Neuron (in vitro differentiated cells): Measurements from ENCODE around the gene NAGPA.

ENCODE experiments used
- H2AFZ ChIP-seq: one replicate; pipeline ENCODE4 v1.6.1; 2013; ENCODE audit warnings: low read depth, mild to moderate bottlenecking, inconsistent platforms, low read length, moderate library complexity
- H3K27me3 ChIP-seq: one replicate; pipeline ENCODE4 v1.6.1; 2013; ENCODE audit warnings: low read length; ENCODE audit not compliant: insufficient read depth
- H3K36me3 ChIP-seq: one replicate; pipeline ENCODE4 v1.6.1; 2013; ENCODE audit warnings: low read length; ENCODE audit not compliant: insufficient read depth
- H3K4me1 ChIP-seq: one replicate; pipeline ENCODE4 v1.6.1; 2013; ENCODE audit warnings: low read length; ENCODE audit not compliant: insufficient read depth
- H3K4me3 ChIP-seq: 2 replicates; pipeline ENCODE4 v1.5.1; 2013; ENCODE audit warnings: mild to moderate bottlenecking, low read length, moderate library complexity
- H3K9me3 ChIP-seq: one replicate; pipeline ENCODE4 v1.6.1; 2013; ENCODE audit warnings: low read length

Gene NAGPA

DNA sequence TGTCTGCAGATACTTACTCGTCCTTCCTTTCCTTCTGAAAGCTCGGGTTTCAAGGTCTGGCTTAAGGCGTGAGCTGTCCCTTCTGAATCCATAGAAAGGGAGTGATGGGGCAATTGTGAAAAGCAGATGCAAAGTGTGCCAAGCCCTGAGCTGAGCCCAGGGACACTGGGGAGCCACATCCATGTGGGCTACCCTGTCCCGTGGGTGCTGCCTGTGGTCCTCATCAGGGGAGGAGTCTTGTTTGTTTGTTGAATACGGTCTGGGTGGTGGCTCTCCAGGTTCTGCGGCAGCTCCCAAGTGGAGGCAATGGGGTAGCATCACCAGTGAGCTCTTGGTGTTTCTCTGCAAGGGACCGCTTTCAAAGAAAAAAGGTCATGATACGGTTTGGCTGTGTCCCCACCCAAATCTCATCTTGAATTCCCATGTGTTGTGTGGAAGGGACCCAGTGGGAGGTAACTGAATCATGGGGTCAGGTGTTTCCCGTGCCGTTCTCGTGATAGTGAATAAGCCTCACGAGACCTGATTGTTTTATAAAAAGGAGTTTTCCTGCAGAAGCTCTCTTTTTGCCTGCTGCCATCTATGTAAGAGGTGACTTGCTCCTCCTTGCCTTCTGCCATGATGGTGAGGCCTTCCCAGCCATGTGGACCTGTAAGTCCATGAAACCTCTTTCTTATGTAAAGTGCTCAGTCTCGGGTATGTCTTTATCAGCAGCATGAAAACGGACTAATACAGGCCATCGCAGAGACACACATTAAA lies 36.9 kb upstream of the NAGPA start:
- peak overlapping the region; percentile 99 for H2AFZ ChIP-seq
- H3K4me3 ChIP-seq: no peak overlapping the region
- H3K9me3 ChIP-seq: no peaks in the 10 kb centered on the region
- H3K4me1 ChIP-seq: peaks cover 9% of the 10 kb centered on the region
- peaks cover 7% of the 10 kb centered on the region for H3K36me3 ChIP-seq
- H3K27me3 ChIP-seq: no peaks in the 10 kb centered on the region

DNA sequence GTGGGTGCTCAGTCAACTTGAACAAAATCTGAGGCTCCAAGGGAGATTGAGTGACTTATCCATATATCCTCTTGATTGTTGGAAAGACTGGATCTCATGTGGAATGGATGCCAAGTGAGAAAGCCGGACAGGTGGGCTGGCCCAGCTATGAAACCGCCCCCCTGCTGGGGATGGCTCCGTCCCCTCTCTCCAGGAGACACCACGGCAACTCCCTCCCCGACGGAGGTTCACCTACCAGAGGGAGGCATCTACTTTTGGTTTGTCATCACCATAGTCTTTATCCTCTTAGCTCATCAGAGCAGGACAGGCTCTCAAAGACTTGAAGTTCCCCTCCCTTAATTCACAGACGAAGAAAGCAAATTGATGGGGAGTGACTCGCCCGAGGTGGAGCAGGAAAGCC lies 36.1 kb upstream of the NAGPA start:
- Histone ChIP-seq H2AFZ (no peak overlapping the region), H3K9me3 (no peaks in the 10 kb centered on the region), H3K4me1 (peaks cover 9% of the 10 kb centered on the region), H3K27me3 (no peaks in the 10 kb centered on the region), H3K36me3 (no peaks in the 10 kb centered on the region), H3K4me3 (no peak overlapping the region)

DNA sequence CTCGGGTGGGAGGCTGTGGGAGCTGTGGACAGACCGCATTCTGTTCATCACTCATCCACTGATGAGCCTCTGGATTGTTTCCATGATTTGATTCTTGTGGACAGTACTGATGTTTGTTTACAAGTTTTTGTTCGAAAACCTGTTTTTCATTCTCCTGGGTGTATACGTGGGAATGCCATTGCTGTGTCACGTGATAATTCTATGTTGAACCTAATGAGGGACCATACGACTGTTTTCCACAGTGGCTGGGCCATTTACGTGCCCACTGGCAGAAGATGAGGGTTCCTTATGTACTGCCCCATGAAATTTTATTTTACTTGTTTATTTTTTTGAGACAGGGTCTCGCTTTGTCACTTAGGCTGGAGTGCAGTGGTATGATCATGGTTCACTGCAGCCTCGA lies 35.3 kb upstream of the NAGPA start:
- Histone ChIP-seq H3K27me3 (no peaks in the 10 kb centered on the region), H3K4me3 (no peak overlapping the region), H2AFZ (no peak overlapping the region), H3K36me3 (no peaks in the 10 kb centered on the region), H3K4me1 (peaks cover 9% of the 10 kb centered on the region), H3K9me3 (no peaks in the 10 kb centered on the region)

DNA sequence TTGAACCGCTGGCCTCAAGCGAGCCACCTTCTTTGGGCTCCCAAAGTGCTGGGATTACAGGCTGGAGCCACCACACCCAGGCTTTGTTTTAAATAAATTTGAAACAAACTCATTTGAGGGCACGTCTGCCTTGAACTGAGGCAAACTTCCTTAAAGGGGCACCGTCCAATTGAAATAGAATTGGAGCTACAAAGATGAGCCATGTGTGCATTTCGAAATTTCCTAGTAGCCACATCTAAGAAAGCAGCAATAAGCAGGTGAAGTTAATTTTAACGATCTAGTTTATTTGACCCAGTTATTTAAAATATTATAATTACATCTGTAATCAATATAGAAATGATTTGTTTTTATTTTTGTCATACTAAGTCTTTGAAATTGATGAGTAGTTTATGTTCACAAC lies 32.8 kb upstream of the NAGPA start:
- no peak overlapping the region for H3K4me3 ChIP-seq
- no peak overlapping the region for H2AFZ ChIP-seq
- peaks cover 2% of the 10 kb centered on the region for H3K4me1 ChIP-seq
- no peaks in the 10 kb centered on the region for H3K9me3 ChIP-seq
- H3K27me3 ChIP-seq: no peaks in the 10 kb centered on the region
- H3K36me3 ChIP-seq: no peaks in the 10 kb centered on the region

DNA sequence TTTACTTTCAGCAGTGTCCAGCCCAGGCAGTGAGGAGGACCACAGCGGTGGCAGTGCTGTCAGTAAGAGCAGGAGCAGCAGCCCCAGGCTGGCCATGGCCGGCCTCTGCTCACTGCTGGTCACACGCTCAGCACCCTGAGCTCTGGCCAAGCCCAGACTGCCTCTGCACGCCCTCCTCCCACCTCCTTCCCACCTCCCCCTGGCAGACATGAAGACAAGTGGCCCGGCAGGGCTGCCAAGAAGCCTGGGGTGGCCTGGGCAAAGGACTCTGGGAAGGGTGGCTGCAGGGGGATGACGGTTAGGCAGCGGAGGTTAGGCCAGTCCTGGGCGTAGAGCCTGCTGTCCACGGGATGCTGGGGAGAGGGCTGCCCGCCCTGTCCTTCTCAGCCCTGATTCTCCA lies 32.1 kb upstream of the NAGPA start, which contains the start of gene C16orf89:
Gene C16orf89, minus strand, starts transcription at position 144 of the 400 bp plus-strand sequence. Its CDS starts 48 bp downstream, at position 96.
- no peaks in the 10 kb centered on the region for H3K9me3 ChIP-seq
- H2AFZ ChIP-seq: peak within 1 kb of the TSS; percentile 44
- peaks cover 2% of the 10 kb centered on the region for H3K4me1 ChIP-seq
- H3K36me3 ChIP-seq: no peaks in the 10 kb centered on the region
- no peaks in the 10 kb centered on the region for H3K27me3 ChIP-seq
- H3K4me3 ChIP-seq: no peak within 1 kb of the TSS

- Histone ChIP-seq H3K36me3 (no peaks in the 10 kb centered on the region), H2AFZ (peak overlapping the region; percentile 44), H3K9me3 (no peaks in the 10 kb centered on the region), H3K27me3 (no peaks in the 10 kb centered on the region), H3K4me3 (no peak overlapping the region), H3K4me1 (peaks cover 2% of the 10 kb centered on the region)
Observed at GRCh38 chr16:5065326-5065725, 31.6 kb upstream of the NAGPA start.

- H3K4me1 ChIP-seq: peaks cover 2% of the 10 kb centered on the region
- H3K9me3 ChIP-seq: no peaks in the 10 kb centered on the region
- H3K27me3 ChIP-seq: no peaks in the 10 kb centered on the region
- H3K36me3 ChIP-seq: no peaks in the 10 kb centered on the region
- no peak overlapping the region for H3K4me3 ChIP-seq
- no peak overlapping the region for H2AFZ ChIP-seq
Observed at GRCh38 chr16:5064915-5065314, 31.2 kb upstream of the NAGPA start.

GRCh38 chr16:5062790-5063765 lies 29.3 kb upstream of the NAGPA start:
- Histone ChIP-seq H3K4me3 (no peak overlapping the region), H3K9me3 (no peaks in the 10 kb centered on the region), H2AFZ (no peak overlapping the region), H3K36me3 (no peaks in the 10 kb centered on the region), H3K27me3 (no peaks in the 10 kb centered on the region), H3K4me1 (peaks cover 5% of the 10 kb centered on the region)

- Histone ChIP-seq H2AFZ (no peak overlapping the region), H3K36me3 (no peaks in the 10 kb centered on the region), H3K4me1 (peaks cover 2% of the 10 kb centered on the region), H3K27me3 (no peaks in the 10 kb centered on the region), H3K4me3 (no peak overlapping the region), H3K9me3 (no peaks in the 10 kb centered on the region)
Observed at GRCh38 chr16:5062051-5062450, 28.3 kb upstream of the NAGPA start.

GRCh38 chr16:5060073-5060641 lies 26.4 kb upstream of the NAGPA start:
- Histone ChIP-seq H2AFZ (no peak overlapping the region), H3K9me3 (no peaks in the 10 kb centered on the region)

GRCh38 chr16:5059386-5060072 lies 25.8 kb upstream of the NAGPA start:
- H3K9me3 ChIP-seq: no peaks in the 10 kb centered on the region

More at GRCh38 chr16:5060073-5060641, 26.4 kb upstream of the NAGPA start:
- peaks cover 2% of the 10 kb centered on the region for H3K4me1 ChIP-seq
- H3K27me3 ChIP-seq: no peaks in the 10 kb centered on the region
- no peaks in the 10 kb centered on the region for H3K36me3 ChIP-seq
- H3K4me3 ChIP-seq: no peak overlapping the region

DNA sequence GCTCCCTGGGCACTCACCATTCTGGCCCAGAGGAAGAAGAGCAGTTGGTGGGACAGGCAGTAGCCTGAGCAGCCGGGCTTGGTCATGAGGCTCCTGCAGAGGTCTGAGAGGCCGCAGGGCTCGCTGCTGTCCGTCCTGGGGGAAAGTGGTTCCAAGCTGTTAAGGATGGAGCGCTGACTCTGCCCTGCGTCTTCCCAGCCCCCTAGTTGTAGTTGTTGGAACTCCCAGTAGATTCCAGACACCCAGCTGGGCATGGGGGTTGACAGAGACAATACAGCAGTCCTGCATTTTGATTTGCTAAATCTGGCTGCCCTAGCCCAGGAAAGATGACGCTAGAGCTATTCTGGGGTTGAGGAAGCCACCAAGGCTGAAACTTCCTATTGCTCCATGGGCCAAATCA lies 24.7 kb upstream of the NAGPA start:
- no peak overlapping the region for H3K4me3 ChIP-seq
- H3K9me3 ChIP-seq: no peaks in the 10 kb centered on the region

More at GRCh38 chr16:5059386-5060072, 25.8 kb upstream of the NAGPA start:
- Histone ChIP-seq H2AFZ (no peak overlapping the region), H3K27me3 (no peaks in the 10 kb centered on the region), H3K36me3 (no peaks in the 10 kb centered on the region), H3K4me1 (peaks cover 2% of the 10 kb centered on the region), H3K4me3 (no peak overlapping the region)

More for the DNA sequence above, 24.7 kb upstream of the NAGPA start:
- H3K36me3 ChIP-seq: no peaks in the 10 kb centered on the region
- no peaks in the 10 kb centered on the region for H3K27me3 ChIP-seq
- H3K4me1 ChIP-seq: peaks cover 2% of the 10 kb centered on the region
- H2AFZ ChIP-seq: no peak overlapping the region
